Gastroesophageal sphincter (tissue), 3 donors: ENCODE results near the gene PLEKHG3.

Experiments used
- CTCF ChIP-seq, 4 experiments: fragments of 200-600 bp in 2 of 4; fragments of 450-650 bp in 2 of 4; sonication (generic) in 1 of 4; IDR thresholded peaks; one replicate each; pipeline ENCODE4 v1.5.1; 2017 to 2019; ENCODE audit warnings: antibody characterized with exemption in 4 of 4, mild to moderate bottlenecking in 2 of 4, moderate library complexity in 2 of 4
- POLR2A ChIP-seq, 2 donors: fragments of 450-650 bp; IDR thresholded peaks; one replicate each; pipeline ENCODE4 v1.6.1; 2017; ENCODE audit warnings: antibody characterized with exemption in 2 of 2, mild to moderate bottlenecking in 2 of 2, moderate library complexity in 1 of 2
- POLR2AphosphoS5 ChIP-seq: sonication (generic); formaldehyde crosslinking; IDR thresholded peaks from one replicate; pipeline ENCODE4 v1.6.1; 2017; ENCODE audit warnings: antibody characterized with exemption

GRCh38 chr14:64680714-64681065, 23.5 kb upstream of the PLEKHG3 start:
- TF ChIP-seq CTCF (IDR thresholded peaks at IDR 0.05) (no peak), POLR2A (IDR thresholded peaks at IDR 0.05) (no peak), POLR2AphosphoS5 (no peak)
